Bronchus fibroblast of lung (primary cell): ENCODE measurements around the gene LBH. TPM values are rescaled to one million over a fixed set of nuclear protein-coding genes. Genes with fewer than 3 reads are reported as not detected.

Experiments used
- total RNA-seq: library from RNA; depleted of rRNA; stranded (reverse); fragments of >200 nt; gene quantifications from 2 replicates; pipeline ENCODE4 v1.2.3, GENCODE V29; 2015

The LBH gene
- 6.7 and 8.3 TPM in 2 replicates for total RNA-seq

GRCh38 chr2:30231212-30231995 is at the start of gene LBH:
Gene LBH (plus strand): TSS chr2:30231534. CDS start chr2:30231739, 205 bp downstream.

Other genes starting within 250 kb of the LBH start
- gene YPEL5, start 84.5 kb upstream of the LBH start, total RNA-seq: 22.7 and 23.8 TPM in 2 replicates
- 11.1 and 16.8 TPM in 2 replicates for gene LCLAT1, start 215.7 kb downstream of the LBH start, total RNA-seq